K562 (cell line): ENCODE measurements around the gene SLC37A2. TPM values are rescaled to one million over a fixed set of nuclear protein-coding genes. Genes with fewer than 3 reads are reported as not detected.

Source experiments
- ATAC-seq: fragments of 200-7000 bp; cut with Tn5 transposase; 3 replicates; pipeline ENCODE4 v1.9.1; 2020; ENCODE audit warnings: moderate library complexity
- BruUV-seq: library from RNA; stranded (reverse); fragments of 400-500 nt; replicated peaks from 2 replicates; lab custom pipeline; 2021; lab: Mats Ljungman, UMichigan
- CTCF ChIA-PET: fragments of 300-600 bp; formaldehyde crosslinking; extraction: SDS; loops from one replicate; lab custom pipeline; 2021; ENCODE audit warnings: low intra/inter-chr PET ratio; lab: Yijun Ruan, JAX
- POLR2A ChIA-PET: fragments of 300-600, 350-650 bp; sonication (Branson Sonifier 250); formaldehyde crosslinking; extraction: SDS; loops from one replicate; lab custom pipeline; 2021; ENCODE audit warnings: antibody characterized with exemption, inconsistent platforms; lab: Yijun Ruan, JAX
- DNase-seq, 4 experiments: peaks; one replicate each; pipeline versions ENCODE4 v3.0.0 to v3.0.0-alpha.2; 2011 to 2018; ENCODE audit warnings: low spot score in 3 of 4, mixed read lengths in 3 of 4; ENCODE audit errors: extremely low read depth in 1 of 4
- FAIRE-seq: peaks from 2 replicates; lab custom pipeline; 2011; peaks lifted over from hg19 to GRCh38; lab: Jason Lieb, UNC
- H2AFZ ChIP-seq: 2 replicates; pipeline ENCODE4 v1.6.0; 2011; ENCODE audit warnings: low read depth, low read length, control low read depth, inconsistent platforms
- H3K27ac ChIP-seq: fragments of 200-600 bp; 3 replicates; pipeline ENCODE4 v1.8.0; 2011; ENCODE audit warnings: low read depth, mild to moderate bottlenecking, control low read depth, inconsistent platforms, low read length, moderate library complexity, mixed read lengths; ENCODE audit errors: extremely low read depth
- H3K27me3 ChIP-seq, 2 experiments: fragments of 300-600 bp in 1 of 2; 2 replicates in 1 of 2; 3 replicates in 1 of 2; pipeline versions ENCODE4 v1.6.0 to v1.8.0; 2011; ENCODE audit warnings: inconsistent platforms in 2 of 2, low read length in 2 of 2, mild to moderate bottlenecking in 1 of 2, mixed read lengths in 1 of 2, moderate library complexity in 1 of 2; ENCODE audit not compliant: control insufficient read depth in 2 of 2, insufficient read depth in 2 of 2
- H3K36me3 ChIP-seq: fragments of 300-600 bp; 3 replicates; pipeline ENCODE4 v1.8.0; 2011; ENCODE audit warnings: mild to moderate bottlenecking, low read length, inconsistent platforms; ENCODE audit not compliant: control insufficient read depth, insufficient read depth
- H3K4me1 ChIP-seq, 2 experiments: fragments of 200-600 bp in 1 of 2; replicated peaks in 1 of 2; 2 replicates in 1 of 2; 3 replicates in 1 of 2; pipeline versions ENCODE4 v1.5.1 to v1.8.0; 2011; ENCODE audit warnings: inconsistent platforms in 2 of 2, low read length in 2 of 2, mild to moderate bottlenecking in 1 of 2, mixed read lengths in 1 of 2, moderate library complexity in 1 of 2; ENCODE audit not compliant: control insufficient read depth in 2 of 2, insufficient read depth in 2 of 2
- H3K4me2 ChIP-seq: 2 replicates; pipeline ENCODE4 v1.6.1; 2011; ENCODE audit warnings: low read length, control low read depth, inconsistent platforms, mixed read lengths; ENCODE audit not compliant: insufficient read depth
- H3K4me3 ChIP-seq: fragments of 200-600 bp; sonication (generic), shearing (Covaris generic); 2 replicates; pipeline ENCODE4 v1.5.1; 2016; ENCODE audit warnings: control low read depth, inconsistent platforms
- H3K79me2 ChIP-seq: fragments of 200-600 bp; 3 replicates; pipeline ENCODE4 v1.8.0; 2011; ENCODE audit warnings: low read length, inconsistent platforms; ENCODE audit not compliant: control insufficient read depth, insufficient read depth
- H3K9ac ChIP-seq, 2 experiments: 2 replicates each; pipeline versions ENCODE4 v1.6.0 to v1.6.1; 2011; ENCODE audit warnings: low read depth in 2 of 2, low read length in 2 of 2, control low read depth in 1 of 2, inconsistent platforms in 1 of 2, mild to moderate bottlenecking in 1 of 2, mixed read lengths in 1 of 2; ENCODE audit not compliant: insufficient read depth in 1 of 2
- H3K9me1 ChIP-seq: one replicate; pipeline ENCODE4 v1.6.0; 2011; ENCODE audit warnings: inconsistent platforms, mild to moderate bottlenecking, low read length, moderate library complexity; ENCODE audit not compliant: control insufficient read depth, insufficient read depth
- H3K9me3 ChIP-seq: replicated peaks from 2 replicates; pipeline ENCODE4 v1.5.1; 2011; ENCODE audit warnings: low read depth, low read length, inconsistent platforms; ENCODE audit not compliant: control insufficient read depth, insufficient read depth
- H4K20me1 ChIP-seq: replicated peaks from 2 replicates; pipeline ENCODE4 v1.6.1; 2011; ENCODE audit warnings: low read length, inconsistent platforms, mixed read lengths; ENCODE audit not compliant: control insufficient read depth, insufficient read depth
- CEBPB ChIP-seq: fragments of 450-650 bp; IDR thresholded peaks from 2 replicates; pipeline ENCODE4 v1.6.1; 2016; ENCODE audit warnings: missing genetic modification characterization, missing compliant biosample characterization
- DNMT1 ChIP-seq: fragments of 450-650 bp; IDR thresholded peaks from 2 replicates; pipeline ENCODE4 v1.6.1; 2016; ENCODE audit warnings: antibody characterized with exemption, mild to moderate bottlenecking
- ESRRA ChIP-seq: fragments of 450-650 bp; IDR thresholded peaks from 2 replicates; pipeline ENCODE4 v1.6.1; 2014; ENCODE audit warnings: low read depth, mild to moderate bottlenecking, moderate library complexity, borderline replicate concordance
- HNRNPL ChIP-seq: fragments of 200-400 bp; formaldehyde crosslinking; IDR thresholded peaks from 2 replicates; pipeline ENCODE4 v1.6.1; 2017; ENCODE audit warnings: low read depth, mild to moderate bottlenecking, low read length
- RBM25 ChIP-seq: fragments of 200-400 bp; formaldehyde crosslinking; IDR thresholded peaks from 2 replicates; pipeline ENCODE4 v1.6.1; 2018; ENCODE audit warnings: low read length, low read depth, moderate library complexity; ENCODE audit not compliant: severe bottlenecking
- SMC3 ChIP-seq: conservative IDR thresholded peaks from 2 replicates; pipeline ENCODE4 v1.6.1; 2011; ENCODE audit warnings: low read depth, low read length, improper control_type of control experiment; ENCODE audit not compliant: insufficient read depth
- SNRNP70 ChIP-seq: fragments of 200-400 bp; formaldehyde crosslinking; optimal IDR thresholded peaks from 2 replicates; pipeline ENCODE3; 2017; ENCODE audit warnings: low read depth, low read length
- SRSF9 ChIP-seq: fragments of 200-400 bp; formaldehyde crosslinking; IDR thresholded peaks from 2 replicates; pipeline ENCODE4 v1.6.1; 2017; ENCODE audit warnings: low read depth, low read length, borderline replicate concordance
- ZNF23 ChIP-seq: fragments of 250-450 bp; sonication (Bioruptor Pico); IDR thresholded peaks from 2 replicates; pipeline ENCODE4 v1.4.0; 2020; ENCODE audit warnings: mild to moderate bottlenecking
- ZNF76 ChIP-seq: fragments of 250-450 bp; sonication (Bioruptor Pico); IDR thresholded peaks from 2 replicates; pipeline ENCODE4 v1.4.0; 2020; ENCODE audit warnings: mild to moderate bottlenecking, moderate library complexity, borderline replicate concordance
- WGBS: fragments of 100-300 bp; shearing (Covaris generic); methylation state at CpG from one replicate; pipeline ENCODE4 v1.1.6; 2016; ENCODE audit warnings: low coverage, mixed read lengths; ENCODE audit not compliant: insufficient coverage; ENCODE audit errors: missing lambda C conversion rate; 5-methylcytosine and 5-hydroxymethylcytosine counted together
- in situ Hi-C: fragments of 300-500 bp; cut with MboI; formaldehyde crosslinking; loops from 4 replicates; pipeline ENCODE4 v1.15.0; 2018; ENCODE audit warnings: inconsistent platforms, mixed read lengths
- intact Hi-C: fragments of 100-400 bp; cut with micrococcal nuclease; formaldehyde crosslinking; loops from 2 replicates; pipeline ENCODE4 v1.14.2; 2022
- polyA plus RNA-seq, 8 experiments: library from polyadenylated mRNA; depleted of rRNA in 4 of 8; stranded (reverse) in 5 of 8; unstranded in 3 of 8; fragments of >200 nt; fragmentation: Nextera tagmentation in 2 of 8; fragmentation: Illumina TruSeq in 1 of 8; extraction: Ambion mirVana in 2 of 8; extraction: Trizol in 1 of 8; gene quantifications; 2 replicates each; pipeline versions ENCODE4 v1.2.1 to v1.2.3, GENCODE V29; 2011 to 2014; ENCODE audit warnings: inconsistent platforms in 1 of 8, missing spikeins in 1 of 8
- total RNA-seq, 7 experiments: library from RNA; depleted of rRNA in 6 of 7; stranded (reverse); fragments of >200 nt in 6 of 7; fragmentation: Illumina TruSeq in 2 of 7; extraction: Trizol in 2 of 7; gene quantifications; 2 replicates each; pipeline versions ENCODE4 v1.2.1 to v1.2.3, GENCODE V29; 2011 to 2021; ENCODE audit warnings: low replicate concordance in 1 of 7
- TF ChIP-seq, protein P1 (sequence below): sonication (generic); formaldehyde crosslinking; IDR thresholded peaks from 2 replicates; pipeline ENCODE4 v1.8.0; 2023; ENCODE audit warnings: mild to moderate bottlenecking, missing genetic modification reagents

SLC37A2 gene
- total and polyA plus RNA-seq, 9 of the 15 experiments (the other 6 are each of a cell fraction or from before 2014, with no cell fraction given), result 0.01 to 1.2 (median 0.52) TPM

DNA sequence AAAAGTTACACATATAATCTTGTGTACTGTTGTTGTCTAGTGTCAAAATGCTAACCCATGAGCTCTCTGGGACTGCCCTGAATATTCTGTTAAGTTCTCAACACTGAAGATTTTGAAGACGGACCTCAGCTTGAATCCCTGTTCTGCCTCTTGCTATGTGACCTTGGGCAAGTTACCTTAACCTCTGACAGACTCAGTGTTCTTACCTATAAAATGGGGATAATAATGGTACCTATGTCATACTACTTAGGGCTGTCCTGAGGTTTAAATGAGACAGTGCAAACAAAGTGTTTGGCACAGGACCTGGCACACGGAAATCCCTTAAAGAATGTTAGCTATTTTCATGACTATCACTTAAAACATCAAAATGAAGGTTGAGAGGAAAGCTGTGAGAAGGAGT lies 37.0 kb downstream of the SLC37A2 start:
- H3K4me1 ChIP-seq, result no peaks in the 10 kb centered on the region
- no peak overlapping the region for H3K27ac ChIP-seq
- CTCF ChIA-PET, result no interaction called here
- H3K9ac ChIP-seq, result no peak overlapping the region
- no peaks in the 10 kb centered on the region for H3K27me3 ChIP-seq
- peaks cover 21% of the 10 kb centered on the region; the same call in 1 of the 3 replicates for H3K36me3 ChIP-seq
- no peaks in the 10 kb centered on the region for H4K20me1 ChIP-seq
- DNase-seq, result no peak
- no peak for ATAC-seq
- TF ChIP-seq ESRRA, result peak; percentile 85; the same call in 1 of the 2 replicates
- TF ChIP-seq CEBPB (tag), result no peak
- TF ChIP-seq RBM25, result peak; percentile 79
- TF ChIP-seq, all 486 proteins: peak for 2
- in situ Hi-C loops (no loop called here), intact Hi-C loops (no loop called here)
- no peak overlapping the region for H2AFZ ChIP-seq
- no peak overlapping the region for H3K4me2 ChIP-seq
- POLR2A ChIA-PET, result no interaction called here
- no peaks in the 10 kb centered on the region for H3K79me2 ChIP-seq
- no peaks in the 10 kb centered on the region for H3K9me3 ChIP-seq
- BruUV-seq, result no TSS peak
- no peak overlapping the region for H3K4me3 ChIP-seq
- WGBS, result 51% methylated on average over 2 of the region's 2 CpGs
- no peaks in the 10 kb centered on the region for H3K9me1 ChIP-seq
- FAIRE-seq, result no peak

GRCh38 chr11:125101596-125101995 lies 38.5 kb downstream of the SLC37A2 start:
- H3K79me2 ChIP-seq, result no peaks in the 10 kb centered on the region
- TF ChIP-seq SRSF9 (no peak), SNRNP70 (no peak), ZNF23 (CRISPR knock-in tag) (no peak), SMC3 (no peak), HNRNPL (no peak), DNMT1 (no peak), ZNF76 (no peak)
- TF ChIP-seq, protein P1, sequence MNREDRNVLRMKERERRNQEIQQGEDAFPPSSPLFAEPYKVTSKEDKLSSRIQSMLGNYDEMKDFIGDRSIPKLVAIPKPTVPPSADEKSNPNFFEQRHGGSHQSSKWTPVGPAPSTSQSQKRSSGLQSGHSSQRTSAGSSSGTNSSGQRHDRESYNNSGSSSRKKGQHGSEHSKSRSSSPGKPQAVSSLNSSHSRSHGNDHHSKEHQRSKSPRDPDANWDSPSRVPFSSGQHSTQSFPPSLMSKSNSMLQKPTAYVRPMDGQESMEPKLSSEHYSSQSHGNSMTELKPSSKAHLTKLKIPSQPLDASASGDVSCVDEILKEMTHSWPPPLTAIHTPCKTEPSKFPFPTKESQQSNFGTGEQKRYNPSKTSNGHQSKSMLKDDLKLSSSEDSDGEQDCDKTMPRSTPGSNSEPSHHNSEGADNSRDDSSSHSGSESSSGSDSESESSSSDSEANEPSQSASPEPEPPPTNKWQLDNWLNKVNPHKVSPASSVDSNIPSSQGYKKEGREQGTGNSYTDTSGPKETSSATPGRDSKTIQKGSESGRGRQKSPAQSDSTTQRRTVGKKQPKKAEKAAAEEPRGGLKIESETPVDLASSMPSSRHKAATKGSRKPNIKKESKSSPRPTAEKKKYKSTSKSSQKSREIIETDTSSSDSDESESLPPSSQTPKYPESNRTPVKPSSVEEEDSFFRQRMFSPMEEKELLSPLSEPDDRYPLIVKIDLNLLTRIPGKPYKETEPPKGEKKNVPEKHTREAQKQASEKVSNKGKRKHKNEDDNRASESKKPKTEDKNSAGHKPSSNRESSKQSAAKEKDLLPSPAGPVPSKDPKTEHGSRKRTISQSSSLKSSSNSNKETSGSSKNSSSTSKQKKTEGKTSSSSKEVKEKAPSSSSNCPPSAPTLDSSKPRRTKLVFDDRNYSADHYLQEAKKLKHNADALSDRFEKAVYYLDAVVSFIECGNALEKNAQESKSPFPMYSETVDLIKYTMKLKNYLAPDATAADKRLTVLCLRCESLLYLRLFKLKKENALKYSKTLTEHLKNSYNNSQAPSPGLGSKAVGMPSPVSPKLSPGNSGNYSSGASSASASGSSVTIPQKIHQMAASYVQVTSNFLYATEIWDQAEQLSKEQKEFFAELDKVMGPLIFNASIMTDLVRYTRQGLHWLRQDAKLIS (CRISPR knock-in tag), result no peak
- DNase-seq (no peak), ATAC-seq (no peak), FAIRE-seq (no peak)
- no peaks in the 10 kb centered on the region for H4K20me1 ChIP-seq
- ChIA-PET CTCF (no interaction called here), POLR2A (no interaction called here)
- no peaks in the 10 kb centered on the region for H3K27me3 ChIP-seq
- H3K36me3 ChIP-seq, result peaks cover 15% of the 10 kb centered on the region; the same call in 1 of the 3 replicates
- H3K4me1 ChIP-seq, result no peaks in the 10 kb centered on the region
- H3K27ac ChIP-seq, result no peak overlapping the region
- no peaks in the 10 kb centered on the region for H3K9me1 ChIP-seq
- intact Hi-C loops (no loop called here), in situ Hi-C loops (no loop called here)
- H3K9ac ChIP-seq, result no peak overlapping the region
- BruUV-seq, result no TSS peak
- no peaks in the 10 kb centered on the region for H3K9me3 ChIP-seq
- WGBS, result 34% methylated on average over 3 of the region's 3 CpGs
- no peak overlapping the region for H3K4me3 ChIP-seq
- H2AFZ ChIP-seq, result no peak overlapping the region
- no peak overlapping the region for H3K4me2 ChIP-seq
